ACC112 (cell line): Measurements from ENCODE around the gene SPP2.

Source experiments
- H2AFZ ChIP-seq: fragments of 200-600 bp; sonication (generic); one replicate; pipeline ENCODE4 v1.6.0; 2017; ENCODE audit warnings: antibody characterized with exemption, low read length; ENCODE audit not compliant: unreplicated experiment
- H3K27ac ChIP-seq: fragments of 200-600 bp; sonication (generic); 2 replicates; pipeline ENCODE4 v1.5.1; 2014; ENCODE audit warnings: low read depth, mild to moderate bottlenecking, antibody characterized with exemption, low read length, moderate library complexity
- H3K27me3 ChIP-seq: fragments of 200-600 bp; sonication (generic); 2 replicates; pipeline ENCODE4 v1.6.1; 2014; ENCODE audit warnings: mild to moderate bottlenecking, antibody characterized with exemption, low read length, moderate library complexity, mixed read lengths; ENCODE audit not compliant: insufficient read depth
- H3K36me3 ChIP-seq: fragments of 200-600 bp; sonication (generic); 2 replicates; pipeline ENCODE4 v1.6.1; 2016; ENCODE audit warnings: mild to moderate bottlenecking, antibody characterized with exemption, low read length, moderate library complexity, mixed read lengths; ENCODE audit not compliant: insufficient read depth
- H3K4me1 ChIP-seq: fragments of 200-600 bp; sonication (generic); one replicate; pipeline ENCODE4 v1.6.1; 2016; ENCODE audit warnings: low read length, mixed read lengths; ENCODE audit not compliant: insufficient read depth, unreplicated experiment, control insufficient read depth
- H3K4me3 ChIP-seq: fragments of 200-600 bp; sonication (generic); 2 replicates; pipeline ENCODE4 v1.5.1; 2014; ENCODE audit warnings: mild to moderate bottlenecking, low read depth, low read length
- H3K79me2 ChIP-seq: fragments of 200-600 bp; sonication (generic); one replicate; pipeline ENCODE4 v1.6.0; 2016; ENCODE audit warnings: low read length; ENCODE audit not compliant: control insufficient read depth, unreplicated experiment, insufficient read depth

The SPP2 gene

DNA sequence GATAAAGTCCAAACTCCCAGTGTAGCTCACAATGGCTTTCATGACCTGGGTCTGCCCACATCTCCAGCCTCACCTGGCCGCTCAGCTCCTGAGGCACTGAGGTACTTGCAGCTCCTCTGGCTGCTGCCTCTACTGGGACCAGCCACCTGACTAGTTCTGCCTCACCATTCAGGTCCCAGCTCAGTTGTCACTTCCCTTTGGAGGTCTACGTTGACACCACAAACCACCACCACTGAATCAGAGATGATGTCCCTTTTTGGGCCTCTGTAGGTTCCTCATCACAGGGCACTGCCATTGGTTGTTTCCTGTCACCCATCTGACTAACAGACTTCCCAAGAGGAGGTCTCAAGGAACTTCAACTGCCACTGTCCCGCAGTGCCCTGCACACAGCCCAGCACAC is 21.2 kb downstream of the SPP2 start:
- no peaks in the 10 kb centered on the region for H3K4me1 ChIP-seq

DNA sequence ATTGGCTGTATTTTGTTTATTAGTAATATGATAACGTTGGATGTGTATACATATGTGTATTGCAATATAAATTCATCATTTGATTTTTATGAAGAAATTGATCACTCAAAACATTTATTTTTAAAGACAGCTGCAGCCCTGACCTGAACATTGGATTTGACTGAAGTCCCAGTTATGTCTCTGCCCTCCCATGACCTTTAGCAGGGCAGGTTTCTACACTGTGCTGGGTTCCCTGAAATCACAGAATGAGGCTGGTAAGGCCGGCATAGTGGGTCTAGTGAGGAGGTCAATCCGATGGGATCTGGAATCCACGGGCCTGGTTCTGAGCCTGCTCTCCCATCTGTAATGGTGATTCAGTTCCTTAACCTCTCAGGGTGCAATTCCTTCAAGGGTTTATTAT is 22.0 kb downstream of the SPP2 start:
- Histone ChIP-seq H3K4me1 (no peaks in the 10 kb centered on the region), H3K79me2 (no peaks in the 10 kb centered on the region), H3K27ac (no peak overlapping the region), H2AFZ (no peak overlapping the region), H3K4me3 (no peak overlapping the region), H3K27me3 (peaks cover 22% of the 10 kb centered on the region), H3K36me3 (no peaks in the 10 kb centered on the region)

More for the DNA sequence above, 21.2 kb downstream of the SPP2 start:
- H3K79me2 ChIP-seq: no peaks in the 10 kb centered on the region
- no peak overlapping the region for H3K27ac ChIP-seq
- peaks cover 18% of the 10 kb centered on the region for H3K27me3 ChIP-seq
- H3K4me3 ChIP-seq: no peak overlapping the region
- H3K36me3 ChIP-seq: no peaks in the 10 kb centered on the region
- no peak overlapping the region for H2AFZ ChIP-seq

DNA sequence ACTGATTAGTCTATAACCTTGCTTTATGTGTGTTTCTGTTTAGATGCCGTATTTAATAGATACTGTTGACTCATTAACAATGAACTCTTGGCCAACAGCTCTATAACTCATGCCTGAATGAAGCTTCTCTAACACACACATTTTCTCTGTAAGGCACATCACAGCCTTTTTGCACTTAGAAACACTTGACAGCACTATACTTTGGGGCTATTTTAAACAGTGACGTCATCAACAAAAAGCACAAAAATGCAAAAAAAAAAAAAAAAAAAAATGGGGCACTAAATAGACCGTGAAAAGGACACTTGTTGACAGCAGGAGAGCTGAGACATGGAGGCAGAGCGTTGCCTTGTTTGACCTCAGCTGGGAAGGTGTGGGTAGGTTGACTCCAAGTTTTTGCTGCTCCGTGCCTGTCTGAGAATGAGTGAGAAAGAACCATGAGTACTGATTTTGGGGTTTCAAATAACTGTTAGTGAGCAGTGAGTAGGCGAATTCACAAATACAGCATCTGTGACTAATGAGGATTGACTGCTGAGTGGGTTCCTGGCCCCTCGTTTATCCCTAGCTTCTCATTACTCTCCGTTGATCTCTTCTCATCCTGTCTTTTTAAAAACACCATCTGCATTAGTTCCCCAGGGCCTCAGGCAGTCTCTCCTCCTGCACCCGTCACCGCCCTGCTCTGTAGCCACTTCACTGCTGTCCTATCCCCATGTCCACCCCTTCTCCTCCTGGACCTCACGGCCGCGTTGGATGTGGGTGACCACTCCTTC is 24.4 kb downstream of the SPP2 start:
- H3K27me3 ChIP-seq: peaks cover 25% of the 10 kb centered on the region
- no peak overlapping the region for H2AFZ ChIP-seq
- no peak overlapping the region for H3K27ac ChIP-seq
- H3K4me3 ChIP-seq: no peak overlapping the region
- H3K36me3 ChIP-seq: no peaks in the 10 kb centered on the region
- no peaks in the 10 kb centered on the region for H3K4me1 ChIP-seq
- H3K79me2 ChIP-seq: no peaks in the 10 kb centered on the region

DNA sequence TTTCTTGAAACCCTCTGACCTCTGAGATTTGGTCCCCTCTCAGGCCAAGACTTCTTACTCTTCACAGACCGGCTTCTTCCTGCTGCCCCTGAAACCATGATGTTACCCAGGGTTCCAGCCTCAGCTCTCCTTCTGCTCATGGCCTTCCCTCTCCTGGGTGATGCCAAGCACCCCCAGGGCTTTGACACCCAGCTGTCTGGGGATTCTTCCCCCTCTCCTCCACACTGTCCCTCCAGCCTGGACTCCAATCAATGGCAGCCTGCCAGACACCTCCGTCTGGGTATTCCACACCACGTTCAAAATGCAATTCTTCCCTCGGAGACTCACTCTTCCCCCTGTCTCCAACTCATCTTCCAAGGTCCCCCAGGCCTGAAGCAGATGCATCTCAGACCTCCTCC is 25.0 kb downstream of the SPP2 start:
- H3K4me3 ChIP-seq: no peak overlapping the region
- H3K27ac ChIP-seq: no peak overlapping the region

DNA sequence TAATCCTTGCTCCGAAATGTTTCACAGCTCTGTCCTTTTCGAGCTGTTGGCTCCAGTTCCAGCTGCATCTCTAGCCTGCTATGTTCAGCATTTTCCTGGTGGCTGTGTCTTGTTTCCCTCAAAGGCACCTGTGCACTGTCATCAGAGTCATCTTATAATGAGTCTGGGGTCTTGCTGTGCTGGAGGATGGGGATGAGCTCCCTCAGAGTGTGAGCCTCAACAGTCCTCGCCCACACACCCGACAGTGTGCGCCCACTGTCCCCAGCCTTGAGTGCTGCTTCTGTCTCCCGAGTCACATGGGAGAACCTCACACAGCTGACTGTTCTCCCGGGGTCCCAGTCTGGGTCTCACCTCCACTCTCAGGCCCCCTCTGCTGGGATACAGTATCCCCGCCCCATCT is 25.4 kb downstream of the SPP2 start:
- no peaks in the 10 kb centered on the region for H3K36me3 ChIP-seq
- no peak overlapping the region for H2AFZ ChIP-seq
- no peak overlapping the region for H3K4me3 ChIP-seq
- no peak overlapping the region for H3K27ac ChIP-seq
- peaks cover 25% of the 10 kb centered on the region for H3K27me3 ChIP-seq
- no peaks in the 10 kb centered on the region for H3K79me2 ChIP-seq
- H3K4me1 ChIP-seq: no peaks in the 10 kb centered on the region

More for the DNA sequence above, 25.0 kb downstream of the SPP2 start:
- Histone ChIP-seq H3K36me3 (no peaks in the 10 kb centered on the region), H2AFZ (no peak overlapping the region), H3K4me1 (no peaks in the 10 kb centered on the region), H3K27me3 (peaks cover 25% of the 10 kb centered on the region), H3K79me2 (no peaks in the 10 kb centered on the region)

DNA sequence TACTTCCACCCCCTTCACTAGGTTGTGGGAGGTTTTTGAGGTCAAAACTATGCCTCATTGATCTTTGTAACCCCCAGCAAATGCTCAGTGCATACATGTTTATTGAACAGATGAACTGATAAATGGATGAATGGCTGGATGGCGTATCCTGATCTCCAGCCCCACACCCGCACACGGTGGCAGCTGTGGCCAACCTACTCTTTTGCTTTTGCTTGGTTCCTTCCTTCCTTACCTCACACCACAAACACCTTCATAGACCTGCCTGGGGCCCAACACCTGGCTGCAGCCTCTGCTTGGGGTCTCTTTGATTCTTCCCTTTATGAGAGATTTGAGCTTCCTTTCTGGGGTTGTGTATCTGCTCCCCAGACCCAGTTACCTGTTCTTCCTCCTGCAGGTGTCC is 25.9 kb downstream of the SPP2 start:
- no peaks in the 10 kb centered on the region for H3K79me2 ChIP-seq
- H3K27me3 ChIP-seq: peaks cover 25% of the 10 kb centered on the region
- no peak overlapping the region for H2AFZ ChIP-seq
- no peak overlapping the region for H3K4me3 ChIP-seq
- no peaks in the 10 kb centered on the region for H3K4me1 ChIP-seq
- no peak overlapping the region for H3K27ac ChIP-seq
- no peaks in the 10 kb centered on the region for H3K36me3 ChIP-seq

DNA sequence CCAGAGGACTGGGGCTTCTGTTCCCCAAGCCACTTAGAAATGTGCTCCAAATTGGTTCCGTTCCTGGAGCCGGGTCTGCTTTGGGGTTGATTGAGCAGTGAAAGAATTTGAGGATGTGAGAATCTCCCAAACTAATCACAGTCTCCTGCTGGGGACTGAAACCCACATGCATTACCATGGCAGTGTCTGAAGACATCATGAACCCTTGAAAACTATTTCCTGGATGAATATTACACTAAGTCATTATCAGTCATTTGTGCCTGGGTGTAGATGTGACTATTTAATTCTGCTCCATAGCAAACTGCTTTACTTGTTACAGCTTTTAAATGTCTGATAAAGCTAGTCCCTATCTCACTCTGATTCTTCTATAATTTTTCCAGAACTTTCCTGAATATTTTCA is 27.6 kb downstream of the SPP2 start:
- no peak overlapping the region for H3K27ac ChIP-seq
- H3K4me1 ChIP-seq: no peaks in the 10 kb centered on the region
- H3K79me2 ChIP-seq: no peaks in the 10 kb centered on the region
- H3K36me3 ChIP-seq: no peaks in the 10 kb centered on the region
- no peak overlapping the region for H2AFZ ChIP-seq
- H3K27me3 ChIP-seq: peaks cover 36% of the 10 kb centered on the region
- H3K4me3 ChIP-seq: no peak overlapping the region

DNA sequence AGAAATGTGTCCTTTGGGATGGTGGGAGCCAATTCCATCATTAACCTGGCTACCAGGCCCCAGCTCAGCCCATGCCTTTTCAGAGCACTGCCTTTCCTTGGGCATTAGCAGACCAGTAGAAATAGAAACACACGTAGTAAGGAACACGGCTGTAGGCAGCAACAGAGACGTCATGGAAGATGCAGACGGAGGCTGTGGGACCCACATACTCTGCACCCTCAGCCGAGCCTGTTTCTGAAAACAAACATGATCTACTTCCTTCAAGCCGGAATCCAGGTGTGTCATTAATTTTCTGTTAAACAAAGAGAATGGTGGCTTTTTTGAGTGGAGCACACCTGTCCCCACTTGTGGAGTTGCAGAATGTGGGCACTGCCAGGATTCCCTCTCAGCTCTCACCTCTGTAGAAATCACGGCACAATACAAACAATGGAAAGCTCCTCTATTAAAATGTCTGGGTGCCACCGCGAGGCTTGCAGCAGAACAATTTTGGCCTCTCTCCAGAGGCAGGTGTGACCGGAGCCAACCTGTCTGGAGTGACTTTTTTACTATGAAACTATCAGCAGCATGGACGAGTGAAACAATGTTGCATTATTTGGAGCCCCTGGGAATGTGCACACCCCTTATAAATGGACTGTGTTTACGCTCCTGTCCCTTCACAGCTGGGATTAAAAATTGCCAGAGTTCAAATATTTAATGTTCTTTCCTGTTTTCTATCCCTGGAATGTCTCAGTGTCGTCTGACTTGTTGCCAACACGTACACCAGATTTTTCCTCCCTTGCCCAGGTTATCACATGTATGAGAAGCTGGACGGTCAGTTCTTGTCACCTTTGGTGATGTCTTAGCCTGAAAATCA is 31.7 kb downstream of the SPP2 start:
- H3K27me3 ChIP-seq: peaks cover 54% of the 10 kb centered on the region
- H3K4me3 ChIP-seq: no peak overlapping the region
- no peaks in the 10 kb centered on the region for H3K36me3 ChIP-seq
- H2AFZ ChIP-seq: no peak overlapping the region
- no peaks in the 10 kb centered on the region for H3K4me1 ChIP-seq
- H3K79me2 ChIP-seq: no peaks in the 10 kb centered on the region
- H3K27ac ChIP-seq: no peak overlapping the region

DNA sequence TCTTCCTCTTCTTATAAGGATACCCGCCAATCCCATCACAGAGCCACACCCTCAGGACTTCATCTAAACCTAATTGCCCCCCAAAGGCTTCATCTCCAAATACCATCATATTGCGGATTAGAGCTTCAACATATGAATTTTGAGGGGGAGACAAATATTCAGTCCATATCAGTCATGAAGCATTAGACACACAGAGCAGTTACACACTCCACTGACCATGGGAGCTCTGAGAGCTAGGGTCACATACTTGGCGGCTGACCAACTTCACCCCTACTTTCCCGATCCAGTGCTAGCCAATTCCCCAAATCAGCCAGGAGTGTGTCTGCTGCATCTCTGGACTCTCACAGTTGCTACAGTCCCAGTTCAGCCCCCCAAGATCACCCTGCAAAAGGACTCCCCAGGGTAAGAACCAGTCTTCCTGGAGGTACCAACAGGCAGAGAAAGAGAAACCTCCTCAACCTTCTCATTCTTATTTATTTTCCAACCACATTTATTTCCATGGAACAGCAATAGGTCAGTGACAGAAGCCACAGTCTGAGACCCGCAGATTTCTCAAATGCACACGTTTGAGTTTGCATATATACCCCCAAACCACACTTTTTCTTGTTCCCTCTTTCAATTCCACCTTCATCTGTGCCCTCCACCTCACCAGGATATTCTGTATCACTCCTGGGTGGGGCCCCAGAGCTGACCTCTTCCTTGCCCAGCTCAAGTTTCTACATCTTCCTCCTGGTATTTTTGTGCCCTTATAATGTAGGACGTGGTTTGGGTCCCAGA is 33.3 kb downstream of the SPP2 start:
- Histone ChIP-seq H2AFZ (no peak overlapping the region), H3K4me3 (no peak overlapping the region), H3K4me1 (no peaks in the 10 kb centered on the region), H3K27me3 (peaks cover 49% of the 10 kb centered on the region), H3K36me3 (no peaks in the 10 kb centered on the region), H3K79me2 (no peaks in the 10 kb centered on the region), H3K27ac (no peak overlapping the region)

DNA sequence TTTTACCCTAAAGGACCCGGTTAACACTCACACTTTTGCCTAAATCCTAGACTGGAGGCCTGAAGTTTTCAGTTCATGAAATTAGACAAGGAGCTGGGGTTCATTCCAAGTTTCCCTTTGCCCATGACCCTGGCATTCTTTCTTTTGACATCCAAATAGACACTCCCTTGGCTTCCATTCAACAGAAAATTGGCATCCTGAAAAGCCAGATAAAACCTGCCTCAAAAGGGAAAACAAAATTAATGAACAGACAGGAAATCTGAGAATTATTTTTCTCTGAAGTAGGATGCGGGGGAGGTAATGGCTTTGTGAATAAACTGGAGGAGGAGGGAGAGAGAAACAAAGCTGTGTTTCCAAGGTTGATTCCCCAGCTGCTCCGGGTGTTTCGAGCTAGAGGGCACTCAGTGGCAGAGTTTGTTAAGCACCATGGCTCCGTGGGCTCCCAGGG is 41.0 kb downstream of the SPP2 start:
- Histone ChIP-seq H3K79me2 (no peaks in the 10 kb centered on the region), H3K27ac (no peak overlapping the region), H3K4me1 (peaks cover 13% of the 10 kb centered on the region), H3K4me3 (peak overlapping the region; percentile 30), H2AFZ (peak overlapping the region; percentile 80), H3K36me3 (no peaks in the 10 kb centered on the region), H3K27me3 (peaks cover 8% of the 10 kb centered on the region; the same call in 1 of the 2 replicates)
